Hepatocyte (in vitro differentiated cells): ENCODE measurements around the gene RSPO1. TPM values are rescaled to one million over a fixed set of nuclear protein-coding genes. Genes with fewer than 3 reads are reported as not detected.

ENCODE experiments used
- DNase-seq: peaks from one replicate; pipeline ENCODE4 v3.0.0-alpha.2; 2016; ENCODE audit warnings: low spot score
- H2AFZ ChIP-seq: fragments of 200-600 bp; sonication (generic); 2 replicates; pipeline ENCODE4 v1.6.0; 2016; ENCODE audit warnings: antibody characterized with exemption, mild to moderate bottlenecking
- H3K27ac ChIP-seq: fragments of 200-600 bp; sonication (generic); 2 replicates; pipeline ENCODE4 v1.5.1; 2016; ENCODE audit warnings: mild to moderate bottlenecking
- H3K27me3 ChIP-seq: fragments of 200-600 bp; sonication (generic); 2 replicates; pipeline ENCODE4 v1.6.1; 2016
- H3K36me3 ChIP-seq: fragments of 200-600 bp; sonication (generic); replicated peaks from 2 replicates; pipeline ENCODE4 v1.5.1; 2016; ENCODE audit warnings: low read depth; ENCODE audit not compliant: insufficient read depth
- H3K4me1 ChIP-seq: fragments of 200-600 bp; sonication (generic); 2 replicates; pipeline ENCODE4 v1.5.1; 2016; ENCODE audit warnings: mild to moderate bottlenecking, moderate library complexity; ENCODE audit not compliant: insufficient read depth
- H3K4me2 ChIP-seq: fragments of 200-600 bp; sonication (generic); 2 replicates; pipeline ENCODE4 v1.6.0; 2016
- H3K4me3 ChIP-seq: fragments of 200-600 bp; sonication (generic); 2 replicates; pipeline ENCODE4 v1.5.1; 2016; ENCODE audit warnings: mild to moderate bottlenecking
- H3K79me2 ChIP-seq: fragments of 200-600 bp; sonication (generic); 2 replicates; pipeline ENCODE4 v1.6.0; 2017; ENCODE audit warnings: mild to moderate bottlenecking
- H3K9me2 ChIP-seq: fragments of 200-600 bp; sonication (generic); replicated peaks from 2 replicates; pipeline ENCODE4 v1.6.0; 2017; ENCODE audit warnings: mild to moderate bottlenecking; ENCODE audit not compliant: insufficient read depth
- H3K9me3 ChIP-seq: fragments of 200-600 bp; sonication (generic); 2 replicates; pipeline ENCODE4 v1.5.1; 2016; ENCODE audit warnings: low read depth, mild to moderate bottlenecking
- H4K20me1 ChIP-seq: fragments of 200-600 bp; sonication (generic); 2 replicates; pipeline ENCODE4 v1.6.0; 2016; ENCODE audit warnings: mild to moderate bottlenecking; ENCODE audit not compliant: insufficient read depth, poor library complexity, severe bottlenecking
- EZH2 ChIP-seq: fragments of 200-600 bp; sonication (generic); IDR thresholded peaks from 2 replicates; pipeline ENCODE4 v1.6.1; 2016; ENCODE audit warnings: antibody characterized with exemption, mild to moderate bottlenecking, borderline replicate concordance
- EZH2phosphoT487 ChIP-seq: fragments of 200-600 bp; sonication (generic); IDR thresholded peaks from one replicate; pipeline ENCODE4 v1.6.1; 2018; ENCODE audit warnings: antibody characterized with exemption, mild to moderate bottlenecking, low read depth, moderate library complexity; ENCODE audit not compliant: unreplicated experiment, severe bottlenecking
- WGBS: methylation state at CpG from one replicate; pipeline ENCODE4 v1.1.6; 2016; ENCODE audit warnings: low lambda C conversion rate; ENCODE audit errors: missing lambda C conversion rate; 5-methylcytosine and 5-hydroxymethylcytosine counted together
- polyA plus RNA-seq: library from polyadenylated mRNA; unstranded; fragments of >200 nt; fragmentation: Nextera tagmentation; extraction: Ambion mirVana; gene quantifications from 2 replicates; pipeline ENCODE4 v1.2.1, GENCODE V29; 2016
- total RNA-seq: library from RNA; depleted of rRNA; stranded (reverse); fragments of >200 nt; gene quantifications from 2 replicates; pipeline ENCODE4 v1.2.3, GENCODE V29; 2014
- TF ChIP-seq, protein P1 (sequence below): fragments of 200-600 bp; sonication (generic); IDR thresholded peaks from 2 replicates; pipeline ENCODE4 v1.5.1; 2016; ENCODE audit warnings: antibody characterized with exemption, mild to moderate bottlenecking; ENCODE audit not compliant: poor library complexity

RSPO1 gene
- total and polyA plus RNA-seq, 2 experiments from 2014 or later = 0.83 to 1.5 TPM

DNA sequence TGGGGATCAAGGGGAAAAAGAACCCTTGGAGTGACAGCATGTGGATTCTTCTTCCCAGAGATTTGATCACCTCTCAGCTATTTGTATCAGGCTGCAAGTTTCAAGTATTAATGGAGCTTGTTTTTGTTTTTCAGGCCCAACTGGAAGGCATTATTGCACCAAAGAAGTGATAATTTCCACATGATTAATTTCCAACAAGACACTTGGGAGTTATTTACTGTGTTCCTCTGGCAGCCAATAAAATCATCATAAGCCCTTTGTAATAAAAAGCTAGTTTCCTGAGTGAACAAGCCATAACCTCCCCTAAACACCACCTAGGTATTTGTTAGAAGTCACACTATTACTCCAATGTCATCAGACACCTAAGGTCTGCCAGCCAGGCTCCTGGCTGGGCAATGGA lies 69.8 kb downstream of the RSPO1 start:
- H2AFZ ChIP-seq = no peak overlapping the region
- H3K27me3 ChIP-seq = no peaks in the 10 kb centered on the region
- no peaks in the 10 kb centered on the region for H4K20me1 ChIP-seq
- H3K4me2 ChIP-seq = no peak overlapping the region
- H3K36me3 ChIP-seq = no peaks in the 10 kb centered on the region
- H3K4me3 ChIP-seq = no peak overlapping the region
- H3K9me3 ChIP-seq = no peaks in the 10 kb centered on the region
- H3K9me2 ChIP-seq = no peaks in the 10 kb centered on the region
- H3K79me2 ChIP-seq = no peaks in the 10 kb centered on the region
- no peak for DNase-seq
- H3K4me1 ChIP-seq = peaks cover 9% of the 10 kb centered on the region
- TF ChIP-seq EZH2 (no peak), EZH2phosphoT487 (no peak)
- TF ChIP-seq, protein P1, sequence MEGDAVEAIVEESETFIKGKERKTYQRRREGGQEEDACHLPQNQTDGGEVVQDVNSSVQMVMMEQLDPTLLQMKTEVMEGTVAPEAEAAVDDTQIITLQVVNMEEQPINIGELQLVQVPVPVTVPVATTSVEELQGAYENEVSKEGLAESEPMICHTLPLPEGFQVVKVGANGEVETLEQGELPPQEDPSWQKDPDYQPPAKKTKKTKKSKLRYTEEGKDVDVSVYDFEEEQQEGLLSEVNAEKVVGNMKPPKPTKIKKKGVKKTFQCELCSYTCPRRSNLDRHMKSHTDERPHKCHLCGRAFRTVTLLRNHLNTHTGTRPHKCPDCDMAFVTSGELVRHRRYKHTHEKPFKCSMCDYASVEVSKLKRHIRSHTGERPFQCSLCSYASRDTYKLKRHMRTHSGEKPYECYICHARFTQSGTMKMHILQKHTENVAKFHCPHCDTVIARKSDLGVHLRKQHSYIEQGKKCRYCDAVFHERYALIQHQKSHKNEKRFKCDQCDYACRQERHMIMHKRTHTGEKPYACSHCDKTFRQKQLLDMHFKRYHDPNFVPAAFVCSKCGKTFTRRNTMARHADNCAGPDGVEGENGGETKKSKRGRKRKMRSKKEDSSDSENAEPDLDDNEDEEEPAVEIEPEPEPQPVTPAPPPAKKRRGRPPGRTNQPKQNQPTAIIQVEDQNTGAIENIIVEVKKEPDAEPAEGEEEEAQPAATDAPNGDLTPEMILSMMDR = no peak
- H3K27ac ChIP-seq = no peak overlapping the region

DNA sequence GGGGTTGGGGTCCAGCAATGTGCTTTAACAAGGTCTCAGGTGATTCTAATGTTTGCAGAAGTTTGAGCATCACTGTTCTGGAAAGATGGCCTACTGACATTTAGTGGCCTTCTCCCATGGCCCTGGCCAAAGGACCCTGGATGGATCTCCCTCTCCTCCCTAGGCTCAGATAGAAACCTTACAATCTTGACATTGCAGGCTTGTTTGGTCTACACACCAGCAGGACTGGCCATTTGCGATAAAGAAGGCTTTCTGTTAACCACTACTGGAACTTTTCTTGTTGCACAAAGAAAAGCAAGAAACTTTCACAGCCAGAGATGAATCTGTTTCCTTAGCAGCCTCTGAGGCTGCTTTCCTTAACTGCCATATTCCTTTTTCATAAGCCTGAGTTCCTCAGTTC lies 71.7 kb downstream of the RSPO1 start:
- H3K27me3 ChIP-seq = no peaks in the 10 kb centered on the region
- H3K36me3 ChIP-seq = no peaks in the 10 kb centered on the region
- H3K9me2 ChIP-seq = no peaks in the 10 kb centered on the region
- no peaks in the 10 kb centered on the region for H3K79me2 ChIP-seq
- H3K4me3 ChIP-seq = no peak overlapping the region
- H3K27ac ChIP-seq = peak overlapping the region; percentile 31
- H3K4me2 ChIP-seq = no peak overlapping the region
- no peaks in the 10 kb centered on the region for H3K9me3 ChIP-seq
- no peaks in the 10 kb centered on the region for H4K20me1 ChIP-seq
- H3K4me1 ChIP-seq = peaks cover 16% of the 10 kb centered on the region
- TF ChIP-seq EZH2phosphoT487 (no peak), EZH2 (no peak)
- TF ChIP-seq, protein P1 = no peak
- no peak overlapping the region for H2AFZ ChIP-seq
- WGBS = 95% methylated on average over 1 of the region's 1 CpG
- no peak for DNase-seq

Other genes with a start within 250 kb of the RSPO1 start
- 30.8 and 30.9 TPM in 2 replicates for gene ZC3H12A, start 160.3 kb downstream of the RSPO1 start, total RNA-seq
- gene ZC3H12A, start 160.3 kb downstream of the RSPO1 start, polyA plus RNA-seq = 46.2 and 54.9 TPM in 2 replicates
- 74.7 TPM in 2 replicates for gene MEAF6, start 120.1 kb downstream of the RSPO1 start, total RNA-seq
- 46.5 and 62.8 TPM in 2 replicates for gene MEAF6, start 120.1 kb downstream of the RSPO1 start, polyA plus RNA-seq
- 10.5 and 10.9 TPM in 2 replicates for gene SNIP1, start 80.6 kb downstream of the RSPO1 start, total RNA-seq
- gene SNIP1, start 80.6 kb downstream of the RSPO1 start, polyA plus RNA-seq = 6.5 and 8.0 TPM in 2 replicates
- 11.5 TPM in 2 replicates for gene DNALI1, start 78.0 kb downstream of the RSPO1 start, total RNA-seq
- 33.1 and 38.8 TPM in 2 replicates for gene DNALI1, start 78.0 kb downstream of the RSPO1 start, polyA plus RNA-seq
- gene GNL2, start 39.0 kb downstream of the RSPO1 start, total RNA-seq = 36.0 and 47.2 TPM in 2 replicates
- gene GNL2, start 39.0 kb downstream of the RSPO1 start, polyA plus RNA-seq = 51.7 and 56.1 TPM in 2 replicates
- gene CDCA8, start 57.6 kb upstream of the RSPO1 start, total RNA-seq = 4.1 and 4.3 TPM in 2 replicates
- 5.4 and 5.7 TPM in 2 replicates for gene CDCA8, start 57.6 kb upstream of the RSPO1 start, polyA plus RNA-seq
- 0.84 and 1.5 TPM in 2 replicates for gene EPHA10, start 130.2 kb upstream of the RSPO1 start, total RNA-seq
- 0.79 and 1.3 TPM in 2 replicates for gene EPHA10, start 130.2 kb upstream of the RSPO1 start, polyA plus RNA-seq
- 2.3 and 2.7 TPM in 2 replicates for gene MANEAL, start 159.0 kb upstream of the RSPO1 start, total RNA-seq
- 2.3 and 3.5 TPM in 2 replicates for gene MANEAL, start 159.0 kb upstream of the RSPO1 start, polyA plus RNA-seq
- gene C1orf122, start 172.9 kb upstream of the RSPO1 start, total RNA-seq = 63.8 and 78.3 TPM in 2 replicates
- gene C1orf122, start 172.9 kb upstream of the RSPO1 start, polyA plus RNA-seq = 166 and 186 TPM in 2 replicates
- 24.1 and 26.5 TPM in 2 replicates for gene YRDC, start 173.3 kb upstream of the RSPO1 start, total RNA-seq
- 33.8 and 37.4 TPM in 2 replicates for gene YRDC, start 173.3 kb upstream of the RSPO1 start, polyA plus RNA-seq
- 4.7 and 5.1 TPM in 2 replicates for gene MTF1, start 224.7 kb upstream of the RSPO1 start, total RNA-seq
- gene MTF1, start 224.7 kb upstream of the RSPO1 start, polyA plus RNA-seq = 5.0 and 8.0 TPM in 2 replicates